Prostate gland (tissue), 2 donors: Measurements from ENCODE around the gene ULK3.

Source experiments
- CTCF ChIP-seq, 4 experiments: fragments of 200-600 bp in 2 of 4; fragments of 450-650 bp in 2 of 4; sonication (generic) in 2 of 4; IDR thresholded peaks; 1 replicate in 3 of 4; 2 replicates in 1 of 4; pipeline ENCODE4 v1.5.1; 2016 to 2019; ENCODE audit warnings: antibody characterized with exemption in 4 of 4, mild to moderate bottlenecking in 2 of 4, moderate library complexity in 2 of 4
- POLR2A ChIP-seq: fragments of 450-650 bp; IDR thresholded peaks from one replicate; pipeline ENCODE4 v1.6.1; 2016; ENCODE audit warnings: antibody characterized with exemption, mild to moderate bottlenecking
- POLR2AphosphoS5 ChIP-seq: sonication (generic); formaldehyde crosslinking; IDR thresholded peaks from one replicate; pipeline ENCODE4 v1.6.1; 2017; ENCODE audit warnings: antibody characterized with exemption

DNA sequence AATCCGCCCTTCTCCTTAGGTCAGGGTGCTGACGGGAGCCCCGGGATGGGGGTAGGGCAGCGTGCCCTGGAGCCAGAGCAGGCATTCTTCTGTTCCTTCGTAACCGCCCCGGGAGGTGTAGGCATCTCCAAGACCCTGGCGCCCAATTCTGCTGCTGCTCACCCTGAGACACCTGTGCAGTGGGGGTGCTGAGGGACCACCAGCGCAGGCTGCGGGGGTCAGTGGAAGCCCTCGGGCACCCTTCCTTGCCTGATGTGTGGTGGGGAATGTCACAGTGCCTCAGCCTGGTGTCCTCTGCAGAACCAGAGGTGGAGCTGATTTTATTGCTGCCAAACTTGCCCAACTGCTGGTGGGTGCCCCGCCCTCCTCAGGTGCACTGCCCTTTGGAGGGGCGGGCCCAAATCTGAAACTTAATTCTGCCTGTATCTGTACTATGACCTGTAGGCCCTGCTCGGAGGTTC is 53.8 kb downstream of the ULK3 start:
- TF ChIP-seq POLR2AphosphoS5 = peak; percentile 22
- no peak for TF ChIP-seq CTCF (IDR thresholded peaks at IDR 0.05)
- no peak for TF ChIP-seq POLR2A
